Astrocyte (in vitro differentiated cells and primary cell): ENCODE data around the gene SH3BP4. TPM values are rescaled to one million over a fixed set of nuclear protein-coding genes. Genes with fewer than 3 reads are reported as not detected.

Source experiments
- DNase-seq: peaks from one replicate; pipeline ENCODE4 v3.0.0-alpha.2; 2010; ENCODE audit warnings: low read depth
- FAIRE-seq: peaks from 2 replicates; lab custom pipeline; 2011; peaks lifted over from hg19 to GRCh38; lab: Jason Lieb, UNC
- H2AFZ ChIP-seq: 2 replicates; pipeline ENCODE4 v1.6.0; 2012; ENCODE audit warnings: low read depth, low read length, inconsistent platforms
- H3K27ac ChIP-seq: 2 replicates; pipeline ENCODE4 v1.5.1; 2011; ENCODE audit warnings: low read depth, low read length, inconsistent platforms
- H3K27me3 ChIP-seq: 2 replicates; pipeline ENCODE4 v1.6.0; 2011; ENCODE audit warnings: low read length, inconsistent platforms; ENCODE audit not compliant: insufficient read depth
- H3K36me3 ChIP-seq: 2 replicates; pipeline ENCODE4 v1.5.1; 2011; ENCODE audit warnings: low read length, inconsistent platforms; ENCODE audit not compliant: insufficient read depth
- H3K4me1 ChIP-seq: 2 replicates; pipeline ENCODE4 v1.5.1; 2011; ENCODE audit warnings: low read length, inconsistent platforms; ENCODE audit not compliant: insufficient read depth
- H3K4me2 ChIP-seq: 2 replicates; pipeline ENCODE4 v1.6.0; 2012; ENCODE audit warnings: low read length, inconsistent platforms
- H3K4me3 ChIP-seq: 2 replicates; pipeline ENCODE4 v1.5.1; 2011; ENCODE audit warnings: low read depth, mild to moderate bottlenecking, low read length, inconsistent platforms; ENCODE audit not compliant: insufficient read depth
- H3K79me2 ChIP-seq: 2 replicates; pipeline ENCODE4 v1.6.0; 2012; ENCODE audit warnings: mild to moderate bottlenecking, low read length, inconsistent platforms; ENCODE audit not compliant: insufficient read depth
- H3K9ac ChIP-seq: 2 replicates; pipeline ENCODE4 v1.6.0; 2012; ENCODE audit warnings: mild to moderate bottlenecking, low read length, inconsistent platforms
- H3K9me3 ChIP-seq: 2 replicates; pipeline ENCODE4 v1.5.1; 2012; ENCODE audit warnings: low read depth, mild to moderate bottlenecking, low read length, inconsistent platforms; ENCODE audit not compliant: insufficient read depth
- H4K20me1 ChIP-seq: 2 replicates; pipeline ENCODE4 v1.6.0; 2012; ENCODE audit warnings: low read length, inconsistent platforms; ENCODE audit not compliant: insufficient read depth
- H3K27ac Mint-ChIP-seq: one replicate; pipeline ENCODE4 v1.8.0; 2021; ENCODE audit warnings: mild to moderate bottlenecking, mixed read lengths; ENCODE audit not compliant: unreplicated experiment
- H3K27me3 Mint-ChIP-seq: one replicate; pipeline ENCODE4 v1.8.0; 2021; ENCODE audit warnings: low read depth, mixed read lengths; ENCODE audit not compliant: unreplicated experiment
- H3K36me3 Mint-ChIP-seq: one replicate; pipeline ENCODE4 v1.8.0; 2021; ENCODE audit warnings: low read depth, mixed read lengths; ENCODE audit not compliant: unreplicated experiment
- H3K4me1 Mint-ChIP-seq: one replicate; pipeline ENCODE4 v1.8.0; 2021; ENCODE audit warnings: low read depth, mixed read lengths; ENCODE audit not compliant: unreplicated experiment
- H3K4me3 Mint-ChIP-seq: one replicate; pipeline ENCODE4 v1.8.0; 2021; ENCODE audit warnings: mild to moderate bottlenecking, moderate library complexity, mixed read lengths; ENCODE audit not compliant: unreplicated experiment
- H3K9me3 Mint-ChIP-seq: one replicate; pipeline ENCODE4 v1.8.0; 2021; ENCODE audit warnings: mild to moderate bottlenecking, mixed read lengths; ENCODE audit not compliant: unreplicated experiment
- CTCF ChIP-seq: IDR thresholded peaks from 2 replicates; pipeline ENCODE4 v1.5.1; 2011; ENCODE audit warnings: low read depth, mild to moderate bottlenecking, inconsistent platforms, low read length, moderate library complexity; ENCODE audit not compliant: insufficient read depth
- EZH2 ChIP-seq: IDR thresholded peaks from 2 replicates; pipeline ENCODE4 v1.6.1; 2012; ENCODE audit warnings: mild to moderate bottlenecking, low read length, inconsistent platforms; ENCODE audit not compliant: insufficient read depth
- total RNA-seq: library from RNA; stranded (reverse); gene quantifications from 2 replicates; pipeline ENCODE4 v1.2.1, GENCODE V29; 2021

Gene SH3BP4
- total RNA-seq, 1 donor from 2014 or later = 127 TPM

GRCh38 chr2:235095569-235095968 is 143.8 kb downstream of the SH3BP4 start:
- H3K4me2 ChIP-seq = no peak overlapping the region
- H2AFZ ChIP-seq = no peak overlapping the region
- no peaks in the 10 kb centered on the region for H4K20me1 ChIP-seq
- DNase-seq (no peak), FAIRE-seq (peak; percentile 26)
- H3K27me3 ChIP-seq = no peaks in the 10 kb centered on the region
- H3K4me1 ChIP-seq = peaks cover 14% of the 10 kb centered on the region
- Mint-ChIP-seq H3K4me3 (no peak overlapping the region), H3K4me1 (no peaks in the 10 kb centered on the region), H3K9me3 (no peaks in the 10 kb centered on the region), H3K36me3 (no peaks in the 10 kb centered on the region), H3K27me3 (peaks cover 16% of the 10 kb centered on the region), H3K27ac (no peak overlapping the region)
- H3K4me3 ChIP-seq = no peak overlapping the region
- H3K79me2 ChIP-seq = no peaks in the 10 kb centered on the region
- no peaks in the 10 kb centered on the region for H3K36me3 ChIP-seq
- H3K9ac ChIP-seq = no peak overlapping the region
- TF ChIP-seq EZH2 (no peak), CTCF (no peak)
- no peaks in the 10 kb centered on the region for H3K9me3 ChIP-seq
- H3K27ac ChIP-seq = no peak overlapping the region

GRCh38 chr2:235096447-235096846 is 144.6 kb downstream of the SH3BP4 start:
- no peaks in the 10 kb centered on the region for H3K79me2 ChIP-seq
- no peaks in the 10 kb centered on the region for H4K20me1 ChIP-seq
- no peak overlapping the region for H3K4me3 ChIP-seq
- Mint-ChIP-seq H3K4me1 (no peaks in the 10 kb centered on the region), H3K4me3 (no peak overlapping the region), H3K9me3 (no peaks in the 10 kb centered on the region), H3K27me3 (peaks cover 20% of the 10 kb centered on the region), H3K36me3 (no peaks in the 10 kb centered on the region), H3K27ac (no peak overlapping the region)
- H3K9me3 ChIP-seq = no peaks in the 10 kb centered on the region
- no peaks in the 10 kb centered on the region for H3K36me3 ChIP-seq
- no peak overlapping the region for H3K4me2 ChIP-seq
- no peak for TF ChIP-seq EZH2
- no peak for TF ChIP-seq CTCF
- peaks cover 14% of the 10 kb centered on the region for H3K4me1 ChIP-seq
- H3K27ac ChIP-seq = no peak overlapping the region
- H3K27me3 ChIP-seq = no peaks in the 10 kb centered on the region
- H3K9ac ChIP-seq = no peak overlapping the region
- DNase-seq (no peak), FAIRE-seq (no peak)
- H2AFZ ChIP-seq = no peak overlapping the region

- H3K27ac ChIP-seq = no peak overlapping the region
- no peak overlapping the region for H3K4me3 ChIP-seq
- no peak overlapping the region for H3K9ac ChIP-seq
- no peak overlapping the region for H2AFZ ChIP-seq
- H3K4me1 ChIP-seq = peaks cover 14% of the 10 kb centered on the region
- H3K36me3 Mint-ChIP-seq = no peaks in the 10 kb centered on the region
- H3K4me3 Mint-ChIP-seq = no peak overlapping the region
- no peaks in the 10 kb centered on the region for H3K9me3 Mint-ChIP-seq
- no peaks in the 10 kb centered on the region for H4K20me1 ChIP-seq
- H3K9me3 ChIP-seq = no peaks in the 10 kb centered on the region
- H3K4me2 ChIP-seq = no peak overlapping the region
- H3K36me3 ChIP-seq = no peaks in the 10 kb centered on the region
- TF ChIP-seq CTCF (no peak), EZH2 (no peak)
- H3K27me3 ChIP-seq = no peaks in the 10 kb centered on the region
- DNase-seq (no peak), FAIRE-seq (no peak)
- no peaks in the 10 kb centered on the region for H3K4me1 Mint-ChIP-seq
- H3K27me3 Mint-ChIP-seq = peaks cover 20% of the 10 kb centered on the region
- no peak overlapping the region for H3K27ac Mint-ChIP-seq
- H3K79me2 ChIP-seq = no peaks in the 10 kb centered on the region
Observed at GRCh38 chr2:235097196-235097595, 145.4 kb downstream of the SH3BP4 start.
